CD1c-positive myeloid dendritic cell (primary cell): ENCODE data around the gene SHROOM3.

Experiments used
- DNase-seq: peaks from one replicate; pipeline ENCODE4 v3.0.0-alpha.2; 2016; ENCODE audit errors: extremely low spot score

Gene SHROOM3

DNA sequence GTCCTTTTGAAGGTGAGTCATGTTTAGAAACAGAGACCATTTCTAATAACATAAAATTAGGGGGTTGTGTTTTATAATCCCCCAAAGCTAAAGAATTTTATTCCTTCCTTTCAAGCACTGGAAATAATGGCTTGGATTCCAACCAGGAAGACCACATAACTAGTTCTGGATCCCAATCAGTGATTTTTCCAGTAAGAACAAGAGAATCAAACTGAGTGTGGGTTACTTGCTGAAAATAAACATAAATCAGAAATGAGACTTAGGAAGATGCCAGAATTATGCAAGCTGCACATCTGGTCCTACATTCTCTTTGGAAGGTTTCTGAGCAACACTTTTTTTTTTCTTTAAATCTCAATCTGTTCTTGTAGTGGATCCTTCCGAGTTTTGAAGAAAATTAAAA, 386.6 kb downstream of the SHROOM3 start:
- no peak for DNase-seq

DNA sequence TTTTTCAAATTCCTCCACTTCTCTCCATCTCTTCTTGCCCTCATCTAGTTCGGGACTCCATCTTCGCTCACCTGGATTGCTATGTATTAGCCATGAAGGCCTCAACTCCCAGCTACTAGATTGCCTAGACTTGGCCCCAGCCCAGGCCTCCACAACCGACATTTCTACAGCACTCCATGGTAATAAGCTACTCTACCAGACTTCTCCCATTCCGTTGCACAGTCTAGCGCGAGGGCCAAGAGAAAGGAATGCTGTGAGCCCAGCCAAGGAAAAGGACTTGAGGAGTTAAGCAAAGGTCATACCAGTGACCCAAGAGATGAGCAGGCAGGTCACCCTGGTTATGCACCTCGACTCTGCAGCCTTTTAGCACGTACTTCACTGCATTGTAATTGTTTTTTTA, 387.3 kb downstream of the SHROOM3 start:
- no peak for DNase-seq

DNA sequence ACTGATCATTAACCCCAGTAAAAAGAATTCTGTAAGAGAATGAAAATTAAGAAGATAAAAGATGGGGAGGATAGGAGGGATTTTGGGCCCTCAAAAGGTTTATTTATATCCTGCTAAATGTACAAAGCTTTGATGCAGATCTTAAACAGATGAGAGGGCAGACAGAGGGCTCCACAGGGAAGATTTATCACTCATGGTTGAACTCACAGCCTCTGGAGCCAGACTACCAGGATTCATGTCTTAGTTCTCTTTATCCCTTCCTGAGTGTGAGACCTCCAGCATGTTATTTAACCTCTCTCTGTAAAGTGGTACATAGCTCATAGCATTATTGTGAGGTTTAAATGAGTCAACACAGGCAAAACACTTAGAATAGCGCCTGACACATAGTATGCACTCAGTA, 388.5 kb downstream of the SHROOM3 start:
- DNase-seq = no peak

DNA sequence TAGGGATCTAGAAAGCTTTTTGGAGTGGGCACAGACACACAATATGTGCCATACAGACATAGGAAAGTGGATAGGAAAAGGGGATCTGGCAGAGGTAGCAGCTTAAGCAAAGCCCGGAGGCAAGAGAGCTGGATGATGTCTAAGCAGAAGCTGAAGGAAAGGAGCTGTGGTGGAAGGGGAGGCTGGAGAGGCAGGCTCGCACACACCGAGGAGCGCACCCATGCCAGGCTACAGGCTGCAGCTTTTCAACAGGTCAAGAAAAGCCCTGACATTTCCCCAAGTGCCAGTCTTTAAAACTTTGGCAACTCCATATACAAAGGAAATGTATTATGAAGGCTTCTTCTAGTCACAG, 395.6 kb downstream of the SHROOM3 start:
- DNase-seq = no peak

DNA sequence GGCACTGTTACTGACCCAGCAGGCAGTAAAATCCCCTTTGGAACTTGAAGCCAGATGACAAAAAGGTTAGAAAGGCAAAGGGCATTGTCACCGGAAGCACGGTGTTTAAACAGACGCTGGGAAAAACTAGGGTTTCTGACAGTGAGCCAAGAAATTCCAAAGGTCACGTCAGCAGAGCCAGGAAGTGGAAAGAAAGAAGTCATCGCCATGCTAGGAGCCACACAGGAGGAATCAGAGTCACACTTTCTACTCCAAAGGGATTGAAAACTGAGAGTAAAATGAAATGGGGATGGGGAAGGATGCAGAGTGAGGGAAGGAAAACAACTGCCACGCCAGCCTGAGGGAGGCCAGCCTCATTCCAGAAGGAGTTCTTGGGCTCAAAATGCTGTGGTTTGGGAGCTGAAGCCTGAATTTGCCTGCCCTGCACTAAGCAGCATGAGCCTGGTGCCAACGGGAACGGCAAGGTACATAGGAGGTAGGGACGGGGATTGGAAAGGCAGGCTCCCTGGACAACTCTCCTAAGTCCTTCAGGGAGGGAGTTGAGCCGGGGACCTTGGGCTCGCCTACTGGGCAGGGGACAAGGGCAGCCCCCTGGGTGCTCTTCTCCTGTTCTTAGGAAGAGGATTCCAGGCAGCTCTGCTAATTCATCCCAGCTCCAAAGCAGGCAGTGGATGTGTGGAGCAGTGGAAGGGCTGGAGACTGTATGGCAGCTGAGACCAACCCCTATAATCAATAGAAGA, 396.1 kb downstream of the SHROOM3 start:
- no peak for DNase-seq

DNA sequence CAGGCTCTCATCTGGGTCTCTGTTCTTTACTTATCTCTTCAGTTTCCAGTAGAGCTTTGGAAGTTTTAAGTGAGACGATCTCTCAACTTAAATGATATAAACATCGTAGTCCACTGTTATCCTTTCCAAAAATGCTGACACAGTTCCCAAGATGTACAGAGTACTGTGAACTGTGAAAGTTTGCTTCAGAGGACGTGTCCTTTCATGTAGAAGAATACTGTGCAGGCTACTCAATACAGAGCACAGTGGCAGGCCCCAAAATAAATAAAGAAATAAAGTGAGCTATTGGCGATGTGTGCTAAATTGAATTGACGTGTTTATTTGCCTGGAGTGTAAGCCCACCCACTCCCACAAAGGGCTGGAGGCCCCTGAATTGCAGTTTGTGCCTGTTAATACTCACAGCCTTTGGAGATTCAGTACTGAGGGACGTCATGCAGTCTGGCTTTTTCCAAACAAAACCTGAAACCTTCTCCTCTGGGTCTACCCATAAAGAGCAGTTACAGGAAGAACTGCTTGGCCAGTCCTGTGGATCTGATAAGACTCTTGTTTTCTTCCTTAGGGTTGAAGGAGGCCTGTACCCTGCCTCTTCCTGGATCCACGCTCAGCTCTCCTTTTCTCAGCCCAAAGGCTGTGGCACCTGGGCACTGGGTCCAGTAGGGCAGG, 396.8 kb downstream of the SHROOM3 start:
- no peak for DNase-seq
